ENCODE results near the gene DAAM2. TPM values are rescaled to one million over a fixed set of nuclear protein-coding genes. Genes with fewer than 3 reads are reported as not detected.

DAAM2 gene
- total and polyA plus RNA-seq, 2 of the 8 experiments (the other 6 are each of a cell fraction or from before 2014, with no cell fraction given) = 1.5 to 2.9 TPM

GRCh38 chr6:39896701-39897100, 104.5 kb downstream of the DAAM2 start:
- no peak overlapping the region for H3K4me2 ChIP-seq (ENCODE audit: insufficient read depth in 1 of 2, low read depth in 2 of 2, low read length in 2 of 2)
- H3K9ac ChIP-seq (replicated peaks in 1 of 4; ENCODE audit: extremely low read depth in 1 of 4, low read depth in 3 of 4, low read length in 3 of 4) = no peak overlapping the region
- H4K20me1 ChIP-seq (replicated peaks in 1 of 2; ENCODE audit: control insufficient read depth in 1 of 2, insufficient read depth in 2 of 2, low read length in 2 of 2) = no peaks in the 10 kb centered on the region
- no peak overlapping the region for H4K5ac ChIP-seq (ENCODE audit: insufficient read length, low read depth, low read length)
- H3K79me2 ChIP-seq (ENCODE audit: control insufficient read depth in 1 of 2, insufficient read depth in 2 of 2, low read length in 2 of 2) = no peaks in the 10 kb centered on the region
- peak overlapping the region; percentile 78; the same call in 1 of the 2 replicates for H2BK15ac ChIP-seq (ENCODE audit: low read length)
- 0 out of 2 replicates have a peak overlapping the region, but pooled peaks have one; percentile 62 for H3K18ac ChIP-seq (ENCODE audit: extremely low read depth, low read length)
- CTCF ChIA-PET (ENCODE audit: partially characterized antibody) = interaction anchor here (2.2 to 12.0 kb wide), 2 partner anchors 19 to 31 kb away, joined by 8 to 135 read pairs; no protein-coding TSS in a partner anchor
- H3K23me2 ChIP-seq (ENCODE audit: low read depth, low read length) = no peaks in the 10 kb centered on the region
- H2BK12ac ChIP-seq (ENCODE audit: low read depth, low read length) = no peak overlapping the region; the same call in 1 of the 2 replicates
- no peak overlapping the region for H3K4me3 ChIP-seq (ENCODE audit: extremely low read depth in 1 of 4, insufficient read depth in 2 of 4, low read depth in 3 of 4, low read length in 4 of 4)
- H4K91ac ChIP-seq (replicated peaks; ENCODE audit: insufficient read length, low read length) = peak overlapping the region; percentile 5
- no peak overlapping the region for H3K23ac ChIP-seq (ENCODE audit: insufficient read length)
- 0 out of 7 replicates have a peak, but pooled peaks cover 0 to 2% (median 0%) of the 10 kb centered on the region in 4 experiments for H3K27me3 ChIP-seq (replicated peaks in 1 of 4; ENCODE audit: control insufficient read depth in 3 of 4, extremely low read depth in 1 of 4, insufficient read depth in 3 of 4, low read length in 3 of 4)
- no peak overlapping the region for H2BK5ac ChIP-seq (ENCODE audit: low read depth, low read length)
- H2AFZ ChIP-seq (ENCODE audit: low read length) = no peak overlapping the region
- 93% methylated on average over 12 of the region's 12 CpGs; no CpG with 5 or more reads in 1 of the 2 experiments for WGBS, 2 experiments (ENCODE audit: extremely low coverage in 1 of 2, insufficient coverage in 1 of 2, insufficient read length in 1 of 2, insufficient replicate concordance in 2 of 2, low coverage in 1 of 2, low lambda C conversion rate in 2 of 2, missing lambda C conversion rate in 1 of 2)
- DNase-seq (ENCODE audit: low read depth in 1 of 2, low spot score in 2 of 2) = no peak
- POLR2A ChIA-PET (ENCODE audit: partially characterized antibody) = no interaction called here
- H3K36me3 ChIP-seq (ENCODE audit: control insufficient read depth in 2 of 4, insufficient read depth in 4 of 4, low read length in 3 of 4) = no peaks in the 10 kb centered on the region
- no peak overlapping the region for H2BK120ac ChIP-seq (replicated peaks; ENCODE audit: low read depth, low read length)
- FAIRE-seq = no peak
- H4K8ac ChIP-seq (ENCODE audit: extremely low read depth, insufficient read depth, low read length) = no peak overlapping the region
- H3K9me3 ChIP-seq (ENCODE audit: insufficient read depth in 2 of 2, low read depth in 1 of 2, low read length in 1 of 2) = no peaks in the 10 kb centered on the region
- TF ChIP-seq SAP30 (IDR thresholded peaks at IDR 0.05; ENCODE audit: insufficient read depth, insufficient replicate concordance, low read length) (no peak), CBX5 (IDR thresholded peaks at IDR 0.05; ENCODE audit: low read depth, low read length) (no peak), PHF8 (conservative IDR thresholded peaks at IDR 0.05; ENCODE audit: low read depth, low read length) (no peak), RXRA (IDR thresholded peaks at IDR 0.05; ENCODE audit: insufficient read depth, low read depth, low read length) (no peak), GTF2F1 (IDR thresholded peaks at IDR 0.05; ENCODE audit: borderline replicate concordance, low read depth, low read length) (no peak), RBBP5 (IDR thresholded peaks at IDR 0.05; ENCODE audit: borderline replicate concordance, low read depth, low read length) (no peak)
- TF ChIP-seq, protein P1, sequence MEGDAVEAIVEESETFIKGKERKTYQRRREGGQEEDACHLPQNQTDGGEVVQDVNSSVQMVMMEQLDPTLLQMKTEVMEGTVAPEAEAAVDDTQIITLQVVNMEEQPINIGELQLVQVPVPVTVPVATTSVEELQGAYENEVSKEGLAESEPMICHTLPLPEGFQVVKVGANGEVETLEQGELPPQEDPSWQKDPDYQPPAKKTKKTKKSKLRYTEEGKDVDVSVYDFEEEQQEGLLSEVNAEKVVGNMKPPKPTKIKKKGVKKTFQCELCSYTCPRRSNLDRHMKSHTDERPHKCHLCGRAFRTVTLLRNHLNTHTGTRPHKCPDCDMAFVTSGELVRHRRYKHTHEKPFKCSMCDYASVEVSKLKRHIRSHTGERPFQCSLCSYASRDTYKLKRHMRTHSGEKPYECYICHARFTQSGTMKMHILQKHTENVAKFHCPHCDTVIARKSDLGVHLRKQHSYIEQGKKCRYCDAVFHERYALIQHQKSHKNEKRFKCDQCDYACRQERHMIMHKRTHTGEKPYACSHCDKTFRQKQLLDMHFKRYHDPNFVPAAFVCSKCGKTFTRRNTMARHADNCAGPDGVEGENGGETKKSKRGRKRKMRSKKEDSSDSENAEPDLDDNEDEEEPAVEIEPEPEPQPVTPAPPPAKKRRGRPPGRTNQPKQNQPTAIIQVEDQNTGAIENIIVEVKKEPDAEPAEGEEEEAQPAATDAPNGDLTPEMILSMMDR (IDR thresholded peaks at IDR 0.05; ENCODE audit: control extremely low read depth in 1 of 3, insufficient read depth in 1 of 3, low read depth in 1 of 3, low read length in 3 of 3) = no peak
- H3K56ac ChIP-seq (replicated peaks; ENCODE audit: insufficient read length, low read depth, low read length) = no peak overlapping the region
- H3K79me1 ChIP-seq (ENCODE audit: low read depth, low read length) = no peaks in the 10 kb centered on the region
- no peak overlapping the region for H2AK5ac ChIP-seq (ENCODE audit: low read depth, low read length)
- H3K27ac ChIP-seq (ENCODE audit: low read depth, low read length) = no peak overlapping the region
- H2BK20ac ChIP-seq (ENCODE audit: low read length) = no peak overlapping the region; the same call in 1 of the 2 replicates
- peaks cover 0 to 12% (median 7%) of the 10 kb centered on the region in 4 experiments; a peak in 3 of 7 replicates for H3K4me1 ChIP-seq (replicated peaks in 1 of 4; ENCODE audit: control insufficient read depth in 3 of 4, insufficient read depth in 4 of 4, low read length in 3 of 4)
- no peak overlapping the region for H3K14ac ChIP-seq (ENCODE audit: insufficient read length)
- no peak overlapping the region for H3K4ac ChIP-seq (replicated peaks; ENCODE audit: insufficient read length, low read depth, low read length)
